Body of pancreas (tissue), 4 donors: Measurements from ENCODE around the gene RSRC2. TPM values are rescaled to one million over a fixed set of nuclear protein-coding genes. Genes with fewer than 3 reads are reported as not detected.

Experiments used
- ATAC-seq: fragments of 150-250 bp; one replicate; pipeline ENCODE4 v1.9.1; 2016
- DNase-seq, 4 donors: peaks; one replicate each; pipeline ENCODE4 v3.0.0-alpha.2; 2019
- H3K27ac ChIP-seq, 4 donors: fragments of 200-600 bp; sonication (generic); 1 replicate in 3 of 4; 2 replicates in 1 of 4; pipeline versions ENCODE4 v1.5.1 to v1.6.1; 2016 to 2019; ENCODE audit warnings: mild to moderate bottlenecking in 1 of 4, mixed read lengths in 1 of 4, moderate library complexity in 1 of 4
- H3K27me3 ChIP-seq, 2 donors: fragments of 200-600 bp; sonication (generic); one replicate each; pipeline ENCODE4 v1.6.0; 2016; ENCODE audit warnings: mild to moderate bottlenecking in 1 of 2
- H3K36me3 ChIP-seq, 2 donors: fragments of 200-600 bp; sonication (generic); replicated peaks in 1 of 2; 2 replicates each; pipeline ENCODE4 v1.5.1; 2016; ENCODE audit warnings: low read depth in 2 of 2; ENCODE audit not compliant: insufficient read depth in 1 of 2
- H3K4me1 ChIP-seq: fragments of 200-600 bp; sonication (generic); one replicate; pipeline ENCODE4 v1.6.0; 2016
- H3K4me3 ChIP-seq, 2 donors: fragments of 200-600 bp; sonication (generic); 1 replicate in 1 of 2; 2 replicates in 1 of 2; pipeline ENCODE4 v1.5.1; 2016 to 2019
- H3K9me3 ChIP-seq, 3 donors: fragments of 200-600 bp; sonication (generic); 1 replicate in 2 of 3; 2 replicates in 1 of 3; pipeline ENCODE4 v1.5.1; 2016
- CTCF ChIP-seq, 7 experiments: fragments of 450-650 bp in 4 of 7; fragments of 200-600 bp in 3 of 7; sonication (generic) in 3 of 7; IDR thresholded peaks; one replicate each; pipeline ENCODE4 v1.5.1; 2016 to 2019; ENCODE audit warnings: antibody characterized with exemption in 7 of 7
- POLR2A ChIP-seq, 3 donors: fragments of 450-650 bp; IDR thresholded peaks; one replicate each; pipeline ENCODE4 v1.6.1; 2016; ENCODE audit warnings: antibody characterized with exemption in 3 of 3, mild to moderate bottlenecking in 2 of 3
- WGBS, 2 donors: methylation state at CpG; one replicate each; pipeline ENCODE4 v1.1.5; 2017; 5-methylcytosine and 5-hydroxymethylcytosine counted together
- intact Hi-C: fragments of 100-400 bp; cut with DNase I; formaldehyde crosslinking; loops from one replicate; pipeline ENCODE4 v1.15.1; 2023
- total RNA-seq, 2 donors: library from RNA; depleted of rRNA; stranded (reverse); fragments of >200 nt; gene quantifications; one replicate each; pipeline ENCODE4 v1.1.0, GENCODE V29; 2016

The RSRC2 gene
- total RNA-seq, 2 donors from 2014 or later = 50.8 to 113 TPM

- ATAC-seq (no peak), DNase-seq (no peak)
- TF ChIP-seq POLR2A (IDR thresholded peaks at IDR 0.05) (no peak), CTCF (IDR thresholded peaks at IDR 0.05) (no peak)
- 82 to 97% methylated on average over 4 of the region's 4 CpGs for WGBS, 2 donors
- no peak overlapping the region for H3K4me3 ChIP-seq
- no peaks in the 10 kb centered on the region for H3K9me3 ChIP-seq
- no peak overlapping the region for H3K27ac ChIP-seq
- no peaks in the 10 kb centered on the region for H3K27me3 ChIP-seq
- intact Hi-C loops = no loop called here
- no peaks in the 10 kb centered on the region for H3K4me1 ChIP-seq
- no peaks in the 10 kb centered on the region for H3K36me3 ChIP-seq
Measured at GRCh38 chr12:122563361-122563760, 36.6 kb upstream of the RSRC2 start.

- intact Hi-C loops = no loop called here
- no peaks in the 10 kb centered on the region for H3K27me3 ChIP-seq
- DNase-seq (no peak), ATAC-seq (no peak)
- 96 to 97% methylated on average over 3 of the region's 3 CpGs for WGBS, 2 donors
- TF ChIP-seq POLR2A (IDR thresholded peaks at IDR 0.05) (no peak), CTCF (IDR thresholded peaks at IDR 0.05) (no peak)
- no peak overlapping the region for H3K27ac ChIP-seq
- no peaks in the 10 kb centered on the region for H3K4me1 ChIP-seq
- H3K36me3 ChIP-seq = no peaks in the 10 kb centered on the region
- H3K4me3 ChIP-seq = no peak overlapping the region
- H3K9me3 ChIP-seq = no peaks in the 10 kb centered on the region
Measured at GRCh38 chr12:122560138-122560537, 33.4 kb upstream of the RSRC2 start.

- TF ChIP-seq POLR2A (IDR thresholded peaks at IDR 0.05) (no peak), CTCF (IDR thresholded peaks at IDR 0.05) (no peak)
- DNase-seq (no peak), ATAC-seq (no peak)
- H3K27me3 ChIP-seq = no peaks in the 10 kb centered on the region
- no peak overlapping the region for H3K27ac ChIP-seq
- no peaks in the 10 kb centered on the region for H3K4me1 ChIP-seq
- 96 to 97% methylated on average over 16 of the region's 16 CpGs for WGBS, 2 donors
- no peaks in the 10 kb centered on the region for H3K9me3 ChIP-seq
- no peak overlapping the region for H3K4me3 ChIP-seq
- no peaks in the 10 kb centered on the region for H3K36me3 ChIP-seq
- intact Hi-C loops = no loop called here
Measured at GRCh38 chr12:122558745-122559641, 32.3 kb upstream of the RSRC2 start.

GRCh38 chr12:122547330-122547729 is 20.6 kb upstream of the RSRC2 start:
- Histone ChIP-seq H3K4me3 (no peak overlapping the region), H3K27me3 (no peaks in the 10 kb centered on the region), H3K4me1 (no peaks in the 10 kb centered on the region), H3K36me3 (no peaks in the 10 kb centered on the region), H3K9me3 (no peaks in the 10 kb centered on the region), H3K27ac (no peak overlapping the region)
- TF ChIP-seq CTCF (IDR thresholded peaks at IDR 0.05) (no peak), POLR2A (IDR thresholded peaks at IDR 0.05) (no peak)
- no peak for ATAC-seq
- DNase-seq = no peak
- intact Hi-C loops = no loop called here
- 74 to 81% methylated on average over 5 of the region's 5 CpGs for WGBS, 2 donors

- ATAC-seq (no peak), DNase-seq (no peak)
- intact Hi-C loops = no loop called here
- 92 to 96% methylated on average over 2 of the region's 2 CpGs for WGBS, 2 donors
- Histone ChIP-seq H3K27ac (no peak overlapping the region), H3K9me3 (no peaks in the 10 kb centered on the region), H3K36me3 (no peaks in the 10 kb centered on the region), H3K4me1 (no peaks in the 10 kb centered on the region), H3K27me3 (no peaks in the 10 kb centered on the region), H3K4me3 (no peak overlapping the region)
- TF ChIP-seq POLR2A (IDR thresholded peaks at IDR 0.05) = no peak
- TF ChIP-seq CTCF (IDR thresholded peaks at IDR 0.05) = no peak
Measured at GRCh38 chr12:122545855-122546254, 19.1 kb upstream of the RSRC2 start.
